K562 treated with DMSO at 1 percent for 24 hours (cell line): ENCODE measurements around the gene DND1. TPM values are rescaled to one million over a fixed set of nuclear protein-coding genes. Genes with fewer than 3 reads are reported as not detected.

ENCODE experiments used
- total RNA-seq: library from RNA; unstranded; fragments of 300-600 nt; gene quantifications from 2 replicates; pipeline ENCODE4 v1.2.3, GENCODE V29; 2022; ENCODE audit warnings: low read depth; ENCODE audit not compliant: insufficient read depth

DND1 gene
- total RNA-seq = 2.2 and 4.9 TPM in 2 replicates

DNA sequence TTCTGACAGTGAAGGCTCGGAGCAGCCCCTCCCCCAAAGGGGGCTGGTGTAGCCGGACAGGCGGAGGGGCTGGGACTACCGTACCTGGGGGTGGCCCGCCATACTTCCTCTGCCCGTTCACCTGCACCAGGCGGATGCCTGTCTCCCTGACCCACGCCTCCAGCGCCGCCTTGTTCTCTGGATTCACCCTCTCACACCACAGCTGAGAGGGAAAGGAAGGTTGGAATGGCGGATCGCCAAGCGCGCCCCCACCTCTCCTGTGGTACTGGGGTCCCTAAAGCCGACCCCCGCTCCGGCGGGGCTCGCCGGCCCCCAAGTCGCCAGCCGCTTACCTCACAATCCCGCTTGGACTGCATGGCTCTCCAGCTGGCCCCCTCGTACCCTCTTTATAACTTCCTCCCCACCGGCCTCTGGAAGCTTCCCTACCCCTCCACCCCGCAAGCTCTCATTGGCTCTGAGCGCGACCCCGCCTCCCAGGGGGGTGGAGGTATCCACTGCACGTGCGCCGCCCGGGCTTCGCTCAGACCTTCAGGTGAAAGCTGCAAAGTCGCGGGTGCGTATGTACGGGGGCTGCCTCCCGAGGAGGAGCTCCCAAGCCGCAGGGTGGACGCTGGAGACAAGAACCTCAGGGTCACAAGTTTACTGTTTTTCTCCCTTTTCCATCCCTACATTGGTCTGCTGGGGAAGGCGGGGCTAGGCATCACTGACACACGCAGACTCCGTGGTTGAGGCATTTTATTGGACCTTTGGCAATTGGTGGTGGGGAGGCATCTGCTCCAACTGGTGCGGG is at the start of gene DND1:
DND1 (minus strand) TSS at position 390 of the 790 bp plus-strand sequence; CDS start at position 356, 34 bp downstream.

DNA sequence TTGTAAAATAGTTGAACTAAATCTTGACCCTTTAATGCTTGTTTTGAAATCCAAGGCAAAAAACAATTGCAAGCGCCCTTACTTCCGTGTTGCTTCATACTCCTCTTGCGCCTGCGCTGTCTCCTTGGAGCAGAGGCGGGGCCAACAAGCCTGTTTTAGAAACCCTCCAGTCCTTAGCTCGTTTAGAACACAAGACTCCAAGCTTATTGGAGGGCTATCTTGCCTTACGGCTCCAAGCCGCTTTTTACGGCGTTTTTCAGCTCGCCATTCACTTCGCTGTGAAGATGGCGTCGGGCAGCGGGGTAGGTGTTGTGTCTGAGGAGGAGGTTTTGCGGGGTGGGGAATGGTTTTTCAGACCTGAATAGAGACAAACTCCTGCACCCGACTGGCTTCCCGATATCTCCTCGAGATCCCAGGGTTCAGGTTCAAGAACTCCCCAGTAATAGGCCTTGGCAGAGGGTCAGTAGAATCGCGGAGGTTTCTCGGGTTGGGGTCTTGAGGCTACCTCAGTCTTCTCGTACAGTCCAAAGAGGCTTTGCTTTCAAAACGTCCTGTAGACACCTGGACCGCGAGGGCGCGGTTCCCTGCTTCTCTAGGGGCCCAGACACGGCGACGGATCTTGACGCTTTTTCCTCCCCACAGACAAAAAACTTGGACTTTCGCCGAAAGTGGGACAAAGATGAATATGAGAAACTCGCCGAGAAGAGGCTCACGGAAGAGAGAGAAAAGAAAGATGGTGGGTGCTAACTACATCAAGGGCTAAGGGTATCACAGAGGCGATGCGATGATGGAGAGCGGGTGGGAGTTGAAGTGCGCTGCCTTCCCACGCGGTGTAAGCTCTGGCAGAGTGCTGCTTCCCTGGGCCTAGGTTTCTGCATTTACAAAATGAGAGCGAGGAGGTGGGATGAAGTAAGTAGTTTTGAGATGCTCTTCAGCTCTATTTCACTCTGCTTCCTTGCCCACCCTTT is 27.1 kb upstream of the DND1 start, which contains the start of gene ZMAT2:
ZMAT2 (plus strand) TSS at position 271 of the 968 bp plus-strand sequence; CDS start at position 285, 14 bp downstream.

GRCh38 chr5:140690941-140691924 is 17.9 kb upstream of the DND1 start, which contains the start of the genes HARS1 and HARS2:
Gene HARS1 (minus strand): TSS chr5:140691370. CDS start chr5:140691304, 66 bp downstream.
Gene HARS2 (plus strand): TSS chr5:140691455. CDS start chr5:140691649, 194 bp downstream.

GRCh38 chr5:140664359-140665119 is 8.8 kb downstream of the DND1 start, which contains the start of gene WDR55:
Gene WDR55 (plus strand): TSS chr5:140664904. CDS start chr5:140664913, 9 bp downstream.

GRCh38 chr5:140639148-140639981 is 34.0 kb downstream of the DND1 start, which contains the start of gene TMCO6:
Gene TMCO6 (plus strand): TSS chr5:140639451. CDS start chr5:140639528, 77 bp downstream.

DNA sequence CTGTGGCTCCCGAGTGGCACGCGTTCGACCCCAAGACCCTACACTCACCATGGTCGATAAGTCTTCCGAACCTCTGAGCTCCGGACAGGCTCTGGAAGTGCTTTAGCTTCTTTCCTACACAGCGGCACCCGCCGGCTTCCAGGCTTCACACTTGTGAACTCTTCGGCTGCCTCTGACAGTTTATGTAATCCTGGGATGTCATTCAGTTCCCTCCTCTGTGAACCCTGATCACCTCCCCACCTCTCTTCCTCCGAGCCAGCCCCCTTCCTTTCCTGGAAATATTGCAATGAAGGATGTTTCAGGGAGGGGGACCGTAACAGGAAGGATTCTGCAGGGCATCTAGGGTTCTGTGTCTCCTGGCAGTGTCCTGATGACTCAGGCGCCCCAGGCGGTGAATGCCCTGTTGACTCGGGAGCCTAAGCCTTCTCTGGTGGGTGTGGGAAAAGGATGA is 40.3 kb downstream of the DND1 start, which contains the start of gene CD14:
CD14 (minus strand) TSS at position 155 of the 451 bp plus-strand sequence; CDS start at position 51, 104 bp downstream.

Other genes with a start within 250 kb of the DND1 start
- 8.6 and 10.4 TPM in 2 replicates for gene EIF4EBP3, start 125.9 kb downstream of the DND1 start, total RNA-seq
- 33.9 and 34.7 TPM in 2 replicates for gene SRA1, start 116.1 kb downstream of the DND1 start, total RNA-seq
- gene APBB3, start 109.0 kb downstream of the DND1 start, total RNA-seq = 15.1 and 17.3 TPM in 2 replicates
- 166 and 171 TPM in 2 replicates for gene SLC35A4, start 108.7 kb downstream of the DND1 start, total RNA-seq
- 1.1 and 1.6 TPM in 2 replicates for gene CD14, start 40.4 kb downstream of the DND1 start, total RNA-seq
- 15.2 and 22.3 TPM in 2 replicates for gene TMCO6, start 34.1 kb downstream of the DND1 start, total RNA-seq
- 215 and 263 TPM in 2 replicates for gene NDUFA2, start 25.9 kb downstream of the DND1 start, total RNA-seq
- 149 and 175 TPM in 2 replicates for gene IK, start 25.7 kb downstream of the DND1 start, total RNA-seq
- 42.8 and 44.6 TPM in 2 replicates for gene WDR55, start 8.7 kb downstream of the DND1 start, total RNA-seq
- gene HARS1, start 17.8 kb upstream of the DND1 start, total RNA-seq = 63.3 and 68.0 TPM in 2 replicates
- 19.8 and 20.5 TPM in 2 replicates for gene HARS2, start 17.9 kb upstream of the DND1 start, total RNA-seq
- gene ZMAT2, start 26.9 kb upstream of the DND1 start, total RNA-seq = 44.2 and 45.1 TPM in 2 replicates
- gene PCDHA1, start 112.6 kb upstream of the DND1 start, total RNA-seq = not detected in 2 replicates
- not detected in 2 replicates for gene PCDHA2, start 121.3 kb upstream of the DND1 start, total RNA-seq
- not detected in 2 replicates for gene PCDHA3, start 127.5 kb upstream of the DND1 start, total RNA-seq
- gene PCDHA4, start 133.5 kb upstream of the DND1 start, total RNA-seq = not detected in 2 replicates
- 0.13 TPM in 1 of 2 replicates, not detected in the other for gene PCDHA5, start 148.0 kb upstream of the DND1 start, total RNA-seq
- gene PCDHA6, start 154.4 kb upstream of the DND1 start, total RNA-seq = not detected in 2 replicates
- gene PCDHA7, start 160.7 kb upstream of the DND1 start, total RNA-seq = not detected in 2 replicates
- not detected in 2 replicates for gene PCDHA8, start 167.6 kb upstream of the DND1 start, total RNA-seq
- not detected in 2 replicates for gene PCDHA9, start 174.8 kb upstream of the DND1 start, total RNA-seq
- gene PCDHA10, start 182.3 kb upstream of the DND1 start, total RNA-seq = not detected in 2 replicates
- not detected in 2 replicates for gene PCDHA11, start 195.4 kb upstream of the DND1 start, total RNA-seq
- not detected in 2 replicates for gene PCDHA12, start 201.7 kb upstream of the DND1 start, total RNA-seq
- not detected in 2 replicates for gene PCDHA13, start 208.5 kb upstream of the DND1 start, total RNA-seq